SJCRH30 (cell line): ENCODE data around the gene C16orf96. TPM values are rescaled to one million over a fixed set of nuclear protein-coding genes. Genes with fewer than 3 reads are reported as not detected.

Source experiments
- DNase-seq, 2 experiments: peaks; one replicate each; pipeline ENCODE4 v3.0.0-alpha.2; 2015 to 2020
- H3K27ac ChIP-seq: fragments of 250-450 bp; sonication (Bioruptor Pico); 2 replicates; pipeline ENCODE4 v1.5.1; 2020; ENCODE audit warnings: mild to moderate bottlenecking, moderate library complexity
- H3K27me3 ChIP-seq: fragments of 250-450 bp; sonication (Bioruptor Pico); 2 replicates; pipeline ENCODE4 v1.5.1; 2020; ENCODE audit warnings: mild to moderate bottlenecking, moderate library complexity
- H3K36me3 ChIP-seq: fragments of 250-450 bp; sonication (Bioruptor Pico); 2 replicates; pipeline ENCODE4 v1.5.1; 2020; ENCODE audit warnings: mild to moderate bottlenecking, moderate library complexity
- H3K4me1 ChIP-seq: fragments of 250-450 bp; sonication (Bioruptor Pico); 2 replicates; pipeline ENCODE4 v1.5.1; 2020; ENCODE audit warnings: mild to moderate bottlenecking, moderate library complexity
- H3K4me3 ChIP-seq: fragments of 250-450 bp; sonication (Bioruptor Pico); 2 replicates; pipeline ENCODE4 v1.5.1; 2020; ENCODE audit warnings: mild to moderate bottlenecking, moderate library complexity
- H3K9me3 ChIP-seq: fragments of 250-450 bp; sonication (Bioruptor Pico); replicated peaks from 2 replicates; pipeline ENCODE4 v1.5.1; 2020; ENCODE audit warnings: mild to moderate bottlenecking, moderate library complexity
- total RNA-seq: library from RNA; depleted of rRNA; stranded (reverse); fragments of >200 nt; shearing (Covaris generic); gene quantifications from 2 replicates; pipeline ENCODE4 v1.2.3, GENCODE V29; 2014; rRNA removed

C16orf96 gene
- not detected in 2 replicates for total RNA-seq

GRCh38 chr16:4556112-4556511 lies at the start of gene C16orf96:
TSS of gene C16orf96 (plus strand) at chr16:4556340. CDS start at chr16:4556490, 150 bp downstream.
- peaks cover 5% of the 10 kb centered on the region; the same call in 1 of the 2 replicates for H3K27me3 ChIP-seq
- no peaks in the 10 kb centered on the region for H3K36me3 ChIP-seq
- no peak within 1 kb of the TSS for H3K27ac ChIP-seq
- H3K4me3 ChIP-seq, result no peak within 1 kb of the TSS
- DNase-seq, result no peak
- no peaks in the 10 kb centered on the region for H3K4me1 ChIP-seq
- H3K9me3 ChIP-seq, result no peaks in the 10 kb centered on the region

- no peaks in the 10 kb centered on the region for H3K27me3 ChIP-seq
- H3K9me3 ChIP-seq, result no peaks in the 10 kb centered on the region
- peaks cover 14% of the 10 kb centered on the region for H3K36me3 ChIP-seq
- H3K27ac ChIP-seq, result no peak overlapping the region
- no peak overlapping the region for H3K4me3 ChIP-seq
- no peaks in the 10 kb centered on the region for H3K4me1 ChIP-seq
- peak; percentile 65 to 84 for DNase-seq
Observed at GRCh38 chr16:4506450-4506849, 49.7 kb upstream of the C16orf96 start.

GRCh38 chr16:4507588-4508345 lies 48.4 kb upstream of the C16orf96 start:
- H3K36me3 ChIP-seq, result peaks cover 17% of the 10 kb centered on the region
- H3K4me1 ChIP-seq, result no peaks in the 10 kb centered on the region
- H3K4me3 ChIP-seq, result no peak overlapping the region
- H3K27ac ChIP-seq, result no peak overlapping the region
- H3K27me3 ChIP-seq, result no peaks in the 10 kb centered on the region
- DNase-seq, result no peak
- H3K9me3 ChIP-seq, result no peaks in the 10 kb centered on the region

DNA sequence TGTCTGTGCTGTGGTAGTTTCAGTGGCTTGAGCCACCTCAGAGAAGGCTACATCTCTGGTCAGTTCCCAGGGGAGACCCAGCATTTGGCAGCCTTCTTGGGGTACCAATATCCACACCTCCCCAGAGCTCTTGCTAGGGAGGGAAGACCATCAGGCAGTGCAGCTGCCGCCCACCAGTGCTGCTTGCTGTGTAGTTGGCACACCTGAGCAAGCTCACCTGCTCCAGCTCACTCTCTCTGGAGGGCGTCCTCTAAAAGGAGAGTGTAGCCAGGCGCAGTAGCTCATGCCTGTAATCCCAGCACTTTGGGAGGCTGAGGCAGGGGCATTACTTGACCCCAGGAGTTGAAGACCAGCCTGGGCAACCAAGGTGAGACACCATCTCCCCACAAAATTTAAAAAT lies 47.3 kb upstream of the C16orf96 start:
- Histone ChIP-seq H3K4me1 (no peaks in the 10 kb centered on the region), H3K36me3 (peaks cover 17% of the 10 kb centered on the region), H3K27me3 (no peaks in the 10 kb centered on the region), H3K27ac (no peak overlapping the region), H3K9me3 (no peaks in the 10 kb centered on the region), H3K4me3 (no peak overlapping the region)
- no peak for DNase-seq

DNA sequence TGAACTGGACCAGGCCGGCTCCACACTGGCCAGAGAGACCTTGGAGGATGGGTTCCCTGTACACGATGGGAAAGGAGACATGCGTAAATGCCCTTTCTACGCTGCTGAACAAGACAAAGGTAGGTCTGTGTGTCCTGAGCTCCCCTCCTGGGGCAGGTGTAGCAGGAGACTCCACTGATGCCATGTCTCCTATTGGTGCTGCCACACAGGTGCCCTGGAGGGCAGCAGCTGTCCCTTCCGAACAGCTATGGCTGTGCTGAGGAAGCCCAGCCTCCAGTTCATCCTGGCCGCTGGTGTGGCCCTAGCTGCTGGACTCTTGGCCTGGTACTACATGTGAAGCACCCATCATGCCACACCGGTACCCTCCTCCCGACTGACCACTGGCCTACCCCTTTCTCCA lies 46.7 kb upstream of the C16orf96 start:
- H3K9me3 ChIP-seq, result no peaks in the 10 kb centered on the region
- H3K27ac ChIP-seq, result no peak overlapping the region
- DNase-seq, result no peak
- no peaks in the 10 kb centered on the region for H3K27me3 ChIP-seq
- H3K4me1 ChIP-seq, result no peaks in the 10 kb centered on the region
- no peak overlapping the region for H3K4me3 ChIP-seq
- H3K36me3 ChIP-seq, result peaks cover 17% of the 10 kb centered on the region

GRCh38 chr16:4510131-4510530 lies 46.0 kb upstream of the C16orf96 start:
- H3K4me3 ChIP-seq, result no peak overlapping the region
- DNase-seq, result no peak
- no peak overlapping the region for H3K27ac ChIP-seq
- no peaks in the 10 kb centered on the region for H3K27me3 ChIP-seq
- peaks cover 17% of the 10 kb centered on the region for H3K36me3 ChIP-seq
- no peaks in the 10 kb centered on the region for H3K9me3 ChIP-seq
- H3K4me1 ChIP-seq, result no peaks in the 10 kb centered on the region

GRCh38 chr16:4510747-4511426 lies 45.3 kb upstream of the C16orf96 start:
- no peaks in the 10 kb centered on the region for H3K4me1 ChIP-seq
- DNase-seq, result no peak
- no peak overlapping the region for H3K4me3 ChIP-seq
- no peaks in the 10 kb centered on the region for H3K27me3 ChIP-seq
- no peak overlapping the region for H3K27ac ChIP-seq
- H3K36me3 ChIP-seq, result peaks cover 17% of the 10 kb centered on the region
- no peaks in the 10 kb centered on the region for H3K9me3 ChIP-seq

DNA sequence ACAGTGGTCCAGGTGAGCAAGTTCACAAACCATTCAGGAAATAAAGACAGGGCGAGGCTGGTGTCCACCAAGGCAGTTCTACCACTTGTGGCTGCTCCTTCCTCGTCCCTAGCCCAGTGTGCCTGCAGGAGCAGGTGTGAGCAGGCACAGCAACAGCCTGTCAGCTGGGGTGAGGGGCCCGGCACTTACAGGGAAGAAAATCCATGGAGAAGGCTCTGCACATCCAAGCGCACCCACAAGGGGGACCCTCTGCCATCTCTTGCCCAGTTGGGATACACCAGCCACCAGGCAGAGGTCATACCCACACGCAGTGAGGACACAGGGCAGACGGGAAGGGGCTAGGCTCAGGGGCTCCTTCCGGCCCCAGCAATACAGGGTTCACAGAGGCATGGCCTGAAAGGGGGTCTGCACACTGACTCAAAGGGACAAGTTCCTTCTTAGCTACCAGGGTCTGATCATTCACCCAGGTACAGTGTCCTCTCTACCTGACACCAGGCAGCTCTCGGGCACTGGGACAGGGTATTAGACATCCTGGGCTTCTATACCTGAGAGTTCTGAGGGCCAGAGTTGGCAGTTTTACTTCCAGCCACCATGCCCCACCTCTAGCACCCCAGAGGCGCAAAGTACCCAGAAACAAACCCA lies 44.6 kb upstream of the C16orf96 start:
- H3K4me3 ChIP-seq, result no peak overlapping the region
- H3K4me1 ChIP-seq, result no peaks in the 10 kb centered on the region
- no peak overlapping the region for H3K27ac ChIP-seq
- DNase-seq, result peak; percentile 74 to 81
- no peaks in the 10 kb centered on the region for H3K9me3 ChIP-seq
- no peaks in the 10 kb centered on the region for H3K27me3 ChIP-seq
- H3K36me3 ChIP-seq, result peaks cover 17% of the 10 kb centered on the region

DNA sequence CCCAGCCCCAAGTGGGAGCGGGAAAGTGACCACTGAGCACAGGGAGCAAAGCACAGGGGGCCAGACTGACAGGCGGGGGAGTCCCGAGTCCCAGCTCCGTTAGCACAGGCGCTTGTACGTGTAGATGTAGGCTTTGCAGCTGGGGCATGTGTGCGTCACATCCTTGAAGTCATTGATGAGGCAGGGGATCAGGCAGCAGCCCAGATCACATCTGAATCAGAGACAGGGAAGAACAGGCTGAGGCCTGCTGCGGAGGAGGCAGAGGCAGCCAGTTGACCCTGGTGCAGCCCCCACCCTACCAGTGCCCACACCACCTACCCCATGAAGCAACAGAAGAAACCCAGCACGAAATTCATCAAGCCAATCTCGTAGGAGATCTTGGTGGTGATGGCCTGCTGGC lies 43.7 kb upstream of the C16orf96 start:
- Histone ChIP-seq H3K9me3 (no peaks in the 10 kb centered on the region), H3K4me1 (no peaks in the 10 kb centered on the region), H3K27ac (no peak overlapping the region), H3K27me3 (no peaks in the 10 kb centered on the region), H3K36me3 (peaks cover 17% of the 10 kb centered on the region), H3K4me3 (no peak overlapping the region)
- DNase-seq, result no peak

GRCh38 chr16:4513086-4513860 lies 42.9 kb upstream of the C16orf96 start:
- Histone ChIP-seq H3K4me1 (no peaks in the 10 kb centered on the region), H3K27me3 (no peaks in the 10 kb centered on the region), H3K36me3 (peaks cover 12% of the 10 kb centered on the region), H3K4me3 (no peak overlapping the region), H3K9me3 (no peaks in the 10 kb centered on the region), H3K27ac (no peak overlapping the region)
- no peak for DNase-seq

GRCh38 chr16:4513881-4514280 lies 42.3 kb upstream of the C16orf96 start:
- DNase-seq, result no peak
- Histone ChIP-seq H3K4me3 (no peak overlapping the region), H3K9me3 (no peaks in the 10 kb centered on the region), H3K27me3 (no peaks in the 10 kb centered on the region), H3K4me1 (no peaks in the 10 kb centered on the region), H3K27ac (no peak overlapping the region), H3K36me3 (peaks cover 10% of the 10 kb centered on the region; the same call in 1 of the 2 replicates)

GRCh38 chr16:4514606-4515005 lies 41.5 kb upstream of the C16orf96 start:
- Histone ChIP-seq H3K9me3 (no peaks in the 10 kb centered on the region), H3K36me3 (peaks cover 7% of the 10 kb centered on the region; the same call in 1 of the 2 replicates), H3K27me3 (no peaks in the 10 kb centered on the region), H3K27ac (no peak overlapping the region), H3K4me1 (no peaks in the 10 kb centered on the region), H3K4me3 (no peak overlapping the region)
- no peak for DNase-seq

GRCh38 chr16:4515611-4516233 lies 40.4 kb upstream of the C16orf96 start:
- H3K27me3 ChIP-seq, result no peaks in the 10 kb centered on the region
- H3K27ac ChIP-seq, result no peak overlapping the region
- no peak for DNase-seq
- no peaks in the 10 kb centered on the region for H3K4me1 ChIP-seq
- peaks cover 7% of the 10 kb centered on the region; the same call in 1 of the 2 replicates for H3K36me3 ChIP-seq
- H3K4me3 ChIP-seq, result no peak overlapping the region
- H3K9me3 ChIP-seq, result no peaks in the 10 kb centered on the region
